BJ (cell line): ENCODE data around the gene NR3C1. TPM values are rescaled to one million over a fixed set of nuclear protein-coding genes. Genes with fewer than 3 reads are reported as not detected.

Experiments used
- CTCF ChIA-PET: fragments of 350-600 bp; formaldehyde crosslinking; extraction: SDS; loops from one replicate; lab custom pipeline; 2021; ENCODE audit warnings: antibody characterized with exemption, inconsistent platforms; lab: Yijun Ruan, JAX
- POLR2A ChIA-PET: fragments of 300-600 bp; sonication (Branson Sonifier 250); formaldehyde crosslinking; extraction: SDS; loops from one replicate; lab custom pipeline; 2021; ENCODE audit warnings: antibody characterized with exemption; lab: Charles Lee
- DNase-seq: peaks from one replicate; pipeline ENCODE4 v3.0.0-alpha.2; 2011; ENCODE audit warnings: low read depth
- H3K27me3 ChIP-seq: 2 replicates; pipeline ENCODE4 v1.6.0; 2011; ENCODE audit warnings: low read length; ENCODE audit not compliant: control insufficient read depth, insufficient read depth
- H3K36me3 ChIP-seq: 2 replicates; pipeline ENCODE4 v1.5.1; 2011; ENCODE audit warnings: low read length; ENCODE audit not compliant: control insufficient read depth, insufficient read depth
- H3K4me3 ChIP-seq: 2 replicates; pipeline ENCODE4 v1.5.1; 2011; ENCODE audit warnings: low read depth, mild to moderate bottlenecking, control low read depth, low read length
- polyA minus RNA-seq: library from RNA; depleted of rRNA, polyadenylated mRNA; stranded (reverse); fragments of >200 nt; gene quantifications from 2 replicates; pipeline ENCODE4 v1.2.3, GENCODE V29; 2011; rRNA and poly(A)+ RNA removed
- polyA plus RNA-seq: library from polyadenylated mRNA; depleted of rRNA; stranded (reverse); fragments of >200 nt; gene quantifications from 2 replicates; pipeline ENCODE4 v1.2.3, GENCODE V29; 2011; rRNA removed
- TF ChIP-seq, protein P1 (sequence below): IDR thresholded peaks from 2 replicates; pipeline ENCODE4 v1.5.1; 2011; ENCODE audit warnings: low read depth, mild to moderate bottlenecking, control low read depth, inconsistent platforms, low read length, moderate library complexity; ENCODE audit not compliant: insufficient read depth

The NR3C1 gene
- polyA plus RNA-seq, result 22.4 and 33.7 TPM in 2 replicates
- 27.9 and 29.1 TPM in 2 replicates for polyA minus RNA-seq

GRCh38 chr5:143403593-143404415, at the start of gene NR3C1:
NR3C1 (minus strand) TSS chr5:143403686; CDS start chr5:143400839, 2,847 bp downstream.
- Histone ChIP-seq H3K27me3 (no peaks in the 10 kb centered on the region), H3K36me3 (0 out of 2 replicates have a peak, but pooled peaks cover 2% of the 10 kb centered on the region), H3K4me3 (peak within 1 kb of the TSS; percentile 89)
- ChIA-PET POLR2A (interaction anchor here (0.6 kb wide), 1 partner anchor 744 kb away, joined by 3 read pairs; no protein-coding TSS in a partner anchor), CTCF (interaction anchor here (0.6 to 2.8 kb wide), 39 partner anchors 10 to 736 kb away, joined by 3 to 22 read pairs (median 4); no protein-coding TSS in a partner anchor)
- DNase-seq, result no peak
- TF ChIP-seq, protein P1, sequence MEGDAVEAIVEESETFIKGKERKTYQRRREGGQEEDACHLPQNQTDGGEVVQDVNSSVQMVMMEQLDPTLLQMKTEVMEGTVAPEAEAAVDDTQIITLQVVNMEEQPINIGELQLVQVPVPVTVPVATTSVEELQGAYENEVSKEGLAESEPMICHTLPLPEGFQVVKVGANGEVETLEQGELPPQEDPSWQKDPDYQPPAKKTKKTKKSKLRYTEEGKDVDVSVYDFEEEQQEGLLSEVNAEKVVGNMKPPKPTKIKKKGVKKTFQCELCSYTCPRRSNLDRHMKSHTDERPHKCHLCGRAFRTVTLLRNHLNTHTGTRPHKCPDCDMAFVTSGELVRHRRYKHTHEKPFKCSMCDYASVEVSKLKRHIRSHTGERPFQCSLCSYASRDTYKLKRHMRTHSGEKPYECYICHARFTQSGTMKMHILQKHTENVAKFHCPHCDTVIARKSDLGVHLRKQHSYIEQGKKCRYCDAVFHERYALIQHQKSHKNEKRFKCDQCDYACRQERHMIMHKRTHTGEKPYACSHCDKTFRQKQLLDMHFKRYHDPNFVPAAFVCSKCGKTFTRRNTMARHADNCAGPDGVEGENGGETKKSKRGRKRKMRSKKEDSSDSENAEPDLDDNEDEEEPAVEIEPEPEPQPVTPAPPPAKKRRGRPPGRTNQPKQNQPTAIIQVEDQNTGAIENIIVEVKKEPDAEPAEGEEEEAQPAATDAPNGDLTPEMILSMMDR, result peak; percentile 33

- TF ChIP-seq, protein P1, result no peak
- Histone ChIP-seq H3K4me3 (no peak overlapping the region), H3K27me3 (no peaks in the 10 kb centered on the region), H3K36me3 (no peaks in the 10 kb centered on the region)
- ChIA-PET POLR2A (no interaction called here), CTCF (interaction anchor here (1.4 kb wide), 1 partner anchor 18 kb away, joined by 3 read pairs; no protein-coding TSS in a partner anchor)
- no peak for DNase-seq
Observed at GRCh38 chr5:143449772-143450171, 46.3 kb upstream of the NR3C1 start.

- H3K27me3 ChIP-seq, result no peaks in the 10 kb centered on the region
- TF ChIP-seq, protein P1, result no peak
- no peaks in the 10 kb centered on the region for H3K36me3 ChIP-seq
- CTCF ChIA-PET, result no interaction called here
- POLR2A ChIA-PET, result no interaction called here
- no peak overlapping the region for H3K4me3 ChIP-seq
- DNase-seq, result no peak
Observed at GRCh38 chr5:143448518-143448917, 45.0 kb upstream of the NR3C1 start.

GRCh38 chr5:143447983-143448382, 44.5 kb upstream of the NR3C1 start:
- no peak overlapping the region for H3K4me3 ChIP-seq
- H3K36me3 ChIP-seq, result no peaks in the 10 kb centered on the region
- DNase-seq, result no peak
- ChIA-PET CTCF (no interaction called here), POLR2A (no interaction called here)
- TF ChIP-seq, protein P1, result no peak
- no peaks in the 10 kb centered on the region for H3K27me3 ChIP-seq

- Histone ChIP-seq H3K36me3 (no peaks in the 10 kb centered on the region), H3K27me3 (no peaks in the 10 kb centered on the region), H3K4me3 (no peak overlapping the region)
- DNase-seq, result no peak
- ChIA-PET POLR2A (interaction anchor here (0.7 kb wide), 1 partner anchor 152 kb away, joined by 12 read pairs; no protein-coding TSS in a partner anchor), CTCF (interaction anchor here (0.8 to 1.0 kb wide), 2 partner anchors 128 to 347 kb away, joined by 3 read pairs; no protein-coding TSS in a partner anchor)
- TF ChIP-seq, protein P1, result no peak
Observed at GRCh38 chr5:143446535-143447226, 43.2 kb upstream of the NR3C1 start.
